Activated T-cell treated with anti-CD3 and anti-CD28 coated beads, Interleukin-2, amount 50 U/mL, for 48 hours (primary cell): ENCODE measurements around the gene DEXI.

ENCODE experiments used
- DNase-seq, 2 experiments: peaks; one replicate each; pipeline ENCODE4 v3.0.0-alpha.2; 2020

The DEXI gene

DNA sequence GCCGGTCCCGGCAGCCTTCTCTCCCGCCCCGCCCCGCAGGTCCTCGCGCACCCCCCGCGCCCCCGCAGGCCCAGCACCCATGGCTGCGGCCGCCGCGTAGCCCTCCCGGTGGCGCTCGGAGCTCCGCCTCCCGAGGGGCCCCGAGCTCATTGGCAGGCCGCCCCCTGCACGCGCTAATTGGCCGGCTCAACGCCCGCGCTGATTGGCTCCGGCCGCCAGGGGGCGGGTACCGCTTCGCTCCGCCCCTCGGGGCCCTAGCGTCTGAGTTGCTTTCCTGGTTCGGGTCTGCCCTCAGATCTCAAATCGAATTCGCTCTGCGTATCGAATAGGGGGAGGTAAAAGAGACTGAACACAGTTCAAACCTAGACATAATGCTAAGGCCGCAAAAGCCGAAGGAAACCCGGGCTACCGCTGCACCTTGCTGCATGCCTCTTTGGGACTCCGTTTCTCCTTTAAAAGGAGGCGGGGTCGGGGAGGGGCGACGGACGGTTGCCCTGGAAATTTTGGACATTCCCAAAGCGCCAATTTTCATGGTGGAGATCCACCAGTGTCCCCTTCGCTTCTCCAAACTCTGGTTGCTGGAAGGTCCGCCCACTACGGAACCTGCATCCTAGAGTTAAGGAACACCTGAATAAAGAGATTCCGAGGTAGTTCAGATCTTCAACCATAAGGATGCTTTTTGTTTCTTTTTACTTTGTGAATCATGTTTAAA is at the start of gene DEXI:
Gene DEXI, minus strand, starts transcription at position 117 of the 712 bp plus-strand sequence. CDS start 463 bp downstream, outside the sequence.
- DNase-seq: peak; percentile 96 to 98

DNA sequence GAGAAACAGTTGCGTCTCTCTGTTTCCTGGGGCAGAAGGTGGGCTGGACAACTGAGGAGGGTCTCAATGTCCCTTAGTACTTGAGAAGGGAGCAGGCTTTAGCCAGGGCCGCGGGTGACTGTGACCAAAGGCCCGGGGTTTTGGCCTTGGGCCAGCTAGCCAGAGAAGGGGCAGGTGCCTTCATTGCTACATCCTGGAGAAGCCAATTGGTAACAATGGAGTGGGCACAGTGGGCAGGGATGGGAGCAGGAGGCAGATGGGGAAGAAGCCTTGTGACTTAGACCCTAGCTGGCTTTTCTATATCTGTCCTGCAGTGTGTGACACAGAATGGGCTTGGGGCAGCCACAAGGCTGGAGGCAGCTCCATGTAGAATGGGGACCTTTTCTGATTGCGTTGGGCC is 48.1 kb upstream of the DEXI start:
- DNase-seq: no peak

DNA sequence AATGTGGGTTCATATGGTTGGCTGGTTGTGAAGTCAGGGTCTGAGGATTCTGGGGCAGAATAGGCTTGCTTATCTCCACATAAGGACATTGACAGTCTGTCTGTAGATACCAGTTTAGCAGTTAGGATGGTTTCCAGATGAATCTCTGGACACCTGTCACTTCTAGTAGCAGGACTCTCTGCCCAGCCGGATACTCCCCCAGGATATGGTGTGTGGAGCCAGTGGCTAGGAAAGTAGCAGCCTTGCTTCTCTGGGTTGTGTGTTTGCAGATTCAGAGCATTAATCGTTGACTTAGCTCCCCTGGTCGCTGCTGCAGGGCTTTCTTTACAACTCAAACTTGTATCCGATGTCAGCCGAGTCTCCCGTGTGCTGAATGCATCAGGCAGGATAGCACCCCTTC is 47.3 kb upstream of the DEXI start:
- DNase-seq: no peak

DNA sequence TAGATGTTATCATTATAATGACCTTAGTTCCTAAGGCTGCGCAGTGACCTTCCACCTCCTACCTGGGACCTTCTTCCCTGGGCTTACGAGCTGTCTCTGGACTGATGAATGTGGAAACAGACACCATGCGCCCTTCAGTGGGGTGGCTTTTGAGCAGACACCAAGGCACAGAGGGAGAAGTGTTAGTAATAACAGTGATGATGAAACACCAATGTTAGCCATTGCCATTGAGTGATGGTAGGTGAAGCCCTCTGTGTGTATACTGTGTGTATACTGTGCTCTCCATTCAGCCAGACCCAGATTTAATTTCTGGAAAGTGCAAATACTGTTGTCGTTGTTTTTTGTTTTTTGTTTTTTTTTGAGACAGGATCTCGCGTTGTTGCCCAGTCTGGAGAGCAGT is 46.6 kb upstream of the DEXI start:
- DNase-seq: no peak

DNA sequence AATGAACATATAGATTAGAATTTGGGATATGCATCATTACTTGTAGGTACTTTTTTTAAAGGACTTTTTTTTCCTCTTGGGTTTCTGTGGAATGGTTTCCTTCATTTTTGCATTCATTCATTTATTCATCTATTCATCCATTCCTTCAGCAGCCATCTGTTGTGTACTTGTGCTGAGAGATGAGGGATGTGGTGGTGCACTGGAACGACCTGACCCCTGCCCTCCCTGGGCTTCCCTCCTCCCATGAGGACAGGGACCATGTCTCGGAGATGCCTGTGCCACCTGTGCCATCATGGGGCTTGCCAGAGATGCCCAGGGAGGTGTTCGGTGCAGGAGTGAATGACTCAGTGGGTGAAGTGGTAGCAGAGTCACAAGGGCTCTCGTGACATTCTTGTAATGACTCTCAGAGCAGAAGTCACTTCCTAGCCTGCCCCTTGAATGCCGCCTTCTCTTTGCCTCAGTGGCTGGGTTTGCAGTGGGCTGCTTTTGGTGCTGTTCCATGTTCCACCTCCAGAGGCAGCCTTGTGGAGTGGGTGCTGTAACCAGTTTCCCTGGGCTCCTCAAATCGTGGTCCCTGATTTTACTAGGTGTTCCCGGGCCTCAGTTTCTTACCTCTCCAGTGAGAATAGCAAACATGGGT is 46.0 kb upstream of the DEXI start:
- DNase-seq: peak; percentile 91

DNA sequence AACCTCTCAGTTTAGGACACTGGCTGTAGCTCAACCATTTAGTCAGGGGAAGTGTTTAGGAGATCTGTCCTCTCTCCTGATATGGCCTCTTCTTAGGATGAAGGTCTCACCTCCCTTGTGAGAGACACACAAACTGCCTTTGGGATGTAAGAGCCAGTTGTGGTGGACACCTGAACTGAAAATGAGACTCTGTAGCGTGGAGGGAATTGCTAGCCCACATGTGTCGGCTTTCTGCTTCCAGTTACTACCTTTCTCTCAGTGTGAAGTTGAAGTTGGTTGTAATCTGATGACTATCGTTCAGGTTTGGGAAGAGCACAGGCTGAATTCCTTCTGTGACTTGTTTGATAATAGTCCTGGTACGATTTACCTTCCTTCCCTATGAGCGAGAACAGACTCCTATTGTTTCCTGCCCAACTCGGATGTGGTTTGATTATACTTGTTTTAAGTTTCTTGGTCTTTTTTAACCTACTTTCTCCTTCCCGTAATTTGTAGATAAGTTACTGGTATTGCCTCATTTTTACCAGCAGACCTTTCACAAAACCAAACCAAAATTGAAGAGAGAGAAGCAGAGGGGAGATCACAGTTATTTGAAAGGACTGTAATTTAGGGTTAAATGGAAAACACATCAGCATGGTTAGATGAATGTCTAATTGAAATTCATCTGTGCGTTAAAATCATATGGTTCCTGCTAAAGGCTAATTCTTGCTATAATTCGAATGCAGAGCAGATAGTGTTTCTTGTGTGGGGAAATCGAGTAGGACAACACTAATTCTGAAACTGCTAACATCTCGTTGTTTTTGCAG is 45.3 kb upstream of the DEXI start:
- DNase-seq: peak in 1 of 2 experiments; percentile 48

DNA sequence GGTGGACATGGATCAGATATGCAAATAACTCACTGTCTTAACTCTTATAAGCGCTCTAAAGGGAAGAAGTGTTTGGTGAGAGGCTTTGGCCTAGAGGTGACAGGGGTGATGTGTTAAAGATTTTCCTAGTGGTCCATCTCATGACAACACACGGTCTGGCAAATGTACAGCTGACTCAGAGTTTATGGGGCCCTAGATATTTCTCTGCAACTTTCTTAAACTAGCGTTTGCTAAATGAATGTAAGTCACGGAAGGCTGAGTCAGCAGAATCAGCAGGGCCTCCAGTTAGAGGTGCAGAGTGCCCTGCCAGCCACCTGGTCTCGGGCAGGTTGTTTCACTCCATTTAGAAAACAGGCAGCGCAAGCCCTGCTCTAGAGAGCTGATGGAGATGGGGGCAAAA is 42.2 kb upstream of the DEXI start:
- DNase-seq: no peak

DNA sequence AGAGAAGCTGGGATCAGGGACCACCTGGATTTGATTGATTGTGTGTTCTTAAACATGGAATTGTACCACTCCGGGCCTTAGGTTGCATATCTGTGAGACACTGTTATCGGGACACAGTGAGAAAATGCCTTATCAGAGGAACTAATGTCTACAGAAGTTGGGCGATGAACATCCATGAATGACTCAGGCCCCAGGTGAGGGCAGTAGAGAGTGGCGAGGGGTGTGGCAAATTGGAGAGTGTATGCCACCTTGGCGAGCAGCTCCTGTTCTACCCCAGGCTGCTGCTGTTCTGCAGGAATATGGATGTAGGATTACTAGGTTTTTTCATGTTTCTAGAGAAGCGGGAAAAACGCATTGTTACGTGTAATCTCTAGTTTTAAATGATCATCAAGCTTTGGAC is 40.9 kb upstream of the DEXI start:
- no peak for DNase-seq

DNA sequence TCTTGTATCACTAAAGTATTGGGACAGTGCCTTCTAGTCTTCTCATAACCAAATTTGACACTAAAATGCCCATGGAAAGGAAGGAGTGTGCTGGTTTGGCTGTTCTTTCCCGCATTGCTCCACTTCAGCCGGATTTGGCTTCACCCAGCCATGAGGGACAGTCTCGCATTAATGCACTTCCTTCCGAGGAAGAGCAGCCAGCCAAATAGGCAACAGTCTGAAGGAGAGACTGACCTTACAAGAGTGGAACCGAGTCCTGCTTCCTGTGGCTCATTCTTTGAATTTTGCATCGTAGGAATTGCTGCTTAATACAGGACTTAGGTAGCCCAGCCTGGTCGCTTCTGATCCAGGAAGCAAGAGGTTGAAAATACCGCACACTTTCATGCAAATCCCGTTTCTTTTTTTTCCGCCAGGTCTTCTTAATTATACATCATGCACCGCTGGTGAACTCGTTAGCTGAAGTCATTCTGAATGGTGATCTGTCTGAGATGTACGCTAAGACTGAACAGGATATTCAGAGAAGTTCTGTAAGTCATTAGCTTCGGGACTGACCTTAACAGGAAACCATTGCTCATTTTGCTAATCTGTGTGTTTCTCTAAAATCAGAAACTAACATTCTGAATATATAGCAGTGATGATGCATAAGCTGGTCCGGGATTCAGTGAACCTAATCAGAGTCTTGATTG is 40.3 kb upstream of the DEXI start:
- no peak for DNase-seq

DNA sequence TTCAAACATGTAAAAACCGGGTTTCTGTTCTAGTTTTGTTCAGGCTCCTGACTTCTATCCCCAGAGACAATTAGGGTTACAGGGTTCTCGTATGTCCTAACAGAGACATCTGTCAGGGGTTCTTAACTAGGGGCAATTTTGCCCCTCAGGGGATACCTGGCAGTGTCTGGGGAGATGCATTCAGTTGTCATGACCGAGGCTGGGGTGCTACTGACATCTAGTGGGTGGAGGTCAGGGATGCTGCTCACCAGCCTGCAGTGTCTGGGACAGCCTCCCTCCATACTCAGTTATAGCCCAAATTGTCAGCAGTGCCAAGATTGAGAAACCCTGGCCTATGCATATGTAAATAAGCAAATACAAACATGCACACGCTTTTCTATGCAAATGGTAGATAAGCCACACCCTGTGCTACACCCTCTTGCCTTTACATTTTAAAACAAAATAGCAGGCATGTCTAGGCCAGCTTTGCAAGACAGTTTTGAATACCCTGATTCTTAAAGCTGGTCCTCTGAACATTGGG is 39.5 kb upstream of the DEXI start:
- DNase-seq: peak; percentile 73 to 78

DNA sequence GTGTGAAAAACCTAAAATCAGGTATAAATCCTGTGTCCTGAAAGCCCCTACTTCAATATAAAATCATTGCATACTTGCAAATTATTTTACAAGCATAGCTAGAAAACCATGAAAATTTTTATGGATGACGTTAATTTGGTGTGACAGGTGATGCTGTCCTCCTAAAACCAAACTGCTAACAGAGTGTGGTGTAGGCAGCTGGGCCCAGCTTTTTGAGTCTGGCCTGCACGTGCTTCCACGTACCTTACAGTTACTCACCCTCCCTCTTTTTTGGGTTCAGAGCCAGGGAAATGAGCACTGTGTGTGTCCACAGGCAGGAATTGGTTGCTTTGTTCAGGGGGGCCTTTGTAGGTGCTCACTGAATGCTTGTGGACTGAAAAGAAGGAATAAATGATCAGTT is 38.5 kb upstream of the DEXI start:
- no peak for DNase-seq

DNA sequence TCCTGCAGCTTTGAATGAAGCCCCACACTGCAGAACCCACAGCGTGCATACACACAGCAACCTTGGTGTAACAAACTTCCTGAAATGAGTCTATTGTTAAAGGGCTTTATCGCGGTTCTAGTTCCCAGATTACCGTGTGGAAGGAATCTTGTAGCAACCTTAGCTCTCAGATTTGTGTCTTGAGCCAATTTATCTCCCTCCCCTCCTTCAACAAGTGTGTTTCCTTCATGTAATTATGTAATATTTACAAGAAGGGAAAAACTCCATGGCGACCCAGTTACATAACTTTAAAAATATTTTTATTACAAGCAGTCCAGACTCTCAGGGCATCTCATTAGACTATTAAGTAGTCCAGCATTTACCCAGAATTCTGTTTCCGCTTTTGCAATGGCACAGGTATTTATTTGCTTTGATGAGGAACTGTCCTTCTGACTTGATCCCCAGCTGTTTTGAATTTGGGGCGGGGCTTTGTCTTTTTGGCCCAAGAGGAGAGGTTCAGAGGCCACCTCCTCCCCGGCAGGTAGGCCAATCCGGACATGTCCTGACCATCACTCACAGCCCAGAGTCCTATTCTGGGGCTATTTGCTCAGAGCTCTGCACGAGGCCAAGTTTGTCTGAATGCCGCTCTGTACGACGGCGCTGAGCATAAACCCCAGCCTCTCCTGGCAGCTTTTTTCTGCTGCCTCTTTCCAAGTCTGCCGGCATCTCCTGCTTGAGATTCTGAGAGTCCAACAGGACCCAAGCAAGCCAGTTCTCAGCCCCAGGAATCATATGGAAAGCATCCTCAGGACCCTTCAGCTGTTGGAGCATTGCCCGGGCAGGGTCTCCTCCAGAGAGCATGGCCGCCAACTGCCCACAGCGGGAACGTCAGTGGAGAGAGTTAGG is 37.7 kb upstream of the DEXI start:
- DNase-seq: no peak

DNA sequence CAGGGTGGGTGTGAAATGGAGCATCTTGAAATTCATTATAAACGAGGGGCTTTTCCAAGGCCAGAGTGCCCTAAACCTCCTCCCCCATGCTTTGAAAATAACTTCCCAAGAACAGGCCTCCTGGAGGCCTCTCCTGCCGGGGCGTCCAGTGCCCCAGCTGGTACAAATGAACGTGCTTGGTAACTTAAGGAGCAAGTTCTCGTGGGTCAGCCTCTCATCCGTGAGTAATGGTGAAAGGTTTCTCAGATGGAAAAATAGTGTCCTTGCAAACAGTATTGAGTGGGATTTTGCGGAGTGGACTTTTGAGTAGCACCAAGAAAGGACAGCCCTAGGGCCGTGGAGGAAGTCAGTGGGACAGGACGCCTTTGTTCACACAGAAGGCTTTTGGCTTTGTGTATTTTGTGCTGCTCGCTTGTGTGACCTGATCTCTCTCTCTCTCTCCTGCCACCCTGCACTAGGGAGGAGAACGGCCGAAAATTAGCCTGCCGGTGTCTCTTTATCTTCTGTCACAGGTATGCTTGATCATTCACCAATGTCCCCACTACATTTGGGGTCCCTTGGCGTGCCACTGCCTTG is 36.7 kb upstream of the DEXI start:
- no peak for DNase-seq

DNA sequence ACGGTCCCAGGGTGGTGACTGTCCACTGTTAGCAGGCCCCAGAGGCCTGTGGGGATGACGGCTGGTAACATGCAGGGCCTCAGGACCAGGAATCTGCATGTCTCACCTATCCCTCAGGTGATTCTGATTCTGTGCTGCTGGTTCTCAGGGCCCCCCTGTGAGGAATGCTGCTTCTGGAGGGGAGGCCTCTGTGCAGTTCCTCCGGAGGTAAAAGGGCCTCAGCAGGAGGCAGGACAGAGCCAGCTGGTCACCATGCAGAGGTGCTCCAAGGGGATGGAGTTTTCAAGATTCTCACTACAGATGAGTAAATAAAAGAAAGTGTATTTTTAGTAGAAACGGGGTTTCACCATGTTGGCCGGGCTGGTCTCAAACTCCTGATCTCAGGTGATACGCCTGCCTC is 35.9 kb upstream of the DEXI start:
- DNase-seq: no peak

DNA sequence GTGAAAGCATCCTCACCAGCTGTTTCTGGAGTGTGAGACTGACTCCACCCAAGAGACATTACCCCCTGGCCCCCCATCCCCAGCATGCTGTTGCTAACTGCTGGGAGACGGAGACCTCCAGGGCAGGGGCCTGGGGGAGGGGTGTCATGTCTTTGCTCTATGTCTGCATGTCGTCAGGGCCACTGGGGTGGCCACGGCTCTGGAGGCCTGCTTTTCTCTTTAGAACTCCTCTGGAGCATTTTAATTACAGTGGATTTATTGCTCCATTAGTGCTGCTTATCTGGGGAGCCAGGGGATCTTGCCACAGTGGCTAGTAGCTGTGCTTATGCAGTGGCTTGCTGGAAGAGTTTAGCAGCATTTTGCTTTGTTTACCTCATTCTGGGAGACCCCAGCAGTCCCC is 34.4 kb upstream of the DEXI start:
- no peak for DNase-seq

DNA sequence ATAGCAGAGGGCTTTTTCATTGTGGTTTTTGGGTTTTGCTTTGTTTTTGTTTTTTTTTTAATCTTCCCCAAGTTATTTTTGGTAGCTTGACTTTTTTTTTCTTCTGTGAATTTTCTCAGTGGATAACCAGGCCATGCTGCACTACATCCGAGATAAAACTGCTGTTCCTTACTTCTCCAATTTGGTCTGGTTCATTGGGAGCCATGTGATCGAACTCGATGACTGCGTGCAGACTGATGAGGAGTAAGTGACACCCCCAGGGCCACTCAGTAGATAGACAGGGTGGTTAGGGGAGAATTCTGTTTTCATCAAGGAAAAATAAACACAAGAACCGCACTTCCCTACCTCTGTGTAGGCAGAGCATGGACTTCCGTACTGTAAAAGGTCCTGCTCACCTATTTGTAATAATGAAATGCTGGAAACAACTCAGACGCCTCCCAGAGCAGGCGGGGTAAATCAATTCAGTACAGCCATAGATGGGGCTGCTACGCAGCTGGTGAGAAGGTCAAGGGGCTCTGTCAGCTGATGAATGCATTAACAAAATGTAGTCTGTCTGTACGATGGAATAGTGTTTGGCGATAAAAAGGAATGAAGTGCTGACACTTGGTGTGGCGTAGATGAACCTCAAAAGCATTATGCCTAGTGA is 30.7 kb upstream of the DEXI start:
- no peak for DNase-seq

DNA sequence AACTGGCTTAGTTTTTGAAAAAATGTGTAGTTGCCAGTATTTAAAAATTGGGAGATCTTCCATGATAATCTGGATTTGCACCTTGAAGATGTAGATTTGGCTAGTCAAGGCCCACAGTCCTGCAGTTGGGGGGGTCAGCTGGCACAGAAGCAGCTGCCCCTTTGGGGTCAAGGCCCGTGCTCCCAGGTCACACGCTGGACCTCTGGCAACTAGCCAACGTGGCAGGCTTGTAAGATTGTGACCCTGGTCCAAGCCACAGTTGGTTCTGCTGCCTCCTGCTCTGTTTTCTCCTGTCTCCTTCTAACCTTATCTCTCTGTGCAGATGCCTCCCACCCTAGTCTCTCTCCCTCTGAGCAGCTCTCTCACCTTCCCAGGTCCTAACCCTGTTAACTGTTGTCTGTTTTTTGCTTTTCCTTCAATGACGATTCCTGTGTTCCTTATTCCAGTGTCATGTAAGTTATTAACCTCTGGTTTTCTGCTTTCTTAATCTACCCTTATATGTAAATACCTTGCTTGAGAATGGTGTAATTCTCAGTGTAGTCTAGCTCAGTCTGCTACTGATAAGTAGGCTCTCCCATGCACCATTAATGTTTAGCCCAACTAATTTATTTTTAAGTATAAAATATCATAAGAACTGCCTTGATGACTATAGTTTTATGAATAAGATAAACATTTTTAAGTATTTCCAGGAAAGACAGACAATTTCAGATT is 30.0 kb upstream of the DEXI start:
- no peak for DNase-seq

DNA sequence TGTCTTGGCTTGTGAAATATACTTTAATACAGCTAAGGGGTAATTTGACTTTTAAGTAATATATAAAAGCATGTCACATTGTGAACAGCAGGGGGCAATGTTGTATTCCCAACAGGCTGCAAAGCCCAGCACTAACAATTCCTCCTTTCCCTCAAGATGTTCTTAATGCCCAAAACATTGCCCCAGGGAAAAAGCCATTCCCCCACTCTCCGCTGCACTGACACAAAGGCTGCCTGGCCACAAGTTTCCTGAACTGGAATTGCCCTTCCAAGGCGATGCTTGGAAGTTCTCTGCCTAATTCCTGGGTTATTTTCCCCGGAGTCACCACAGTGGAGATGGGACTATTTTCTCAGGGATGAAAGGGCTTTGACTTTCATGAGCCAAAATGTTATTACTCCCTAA is 29.3 kb upstream of the DEXI start:
- no peak for DNase-seq

DNA sequence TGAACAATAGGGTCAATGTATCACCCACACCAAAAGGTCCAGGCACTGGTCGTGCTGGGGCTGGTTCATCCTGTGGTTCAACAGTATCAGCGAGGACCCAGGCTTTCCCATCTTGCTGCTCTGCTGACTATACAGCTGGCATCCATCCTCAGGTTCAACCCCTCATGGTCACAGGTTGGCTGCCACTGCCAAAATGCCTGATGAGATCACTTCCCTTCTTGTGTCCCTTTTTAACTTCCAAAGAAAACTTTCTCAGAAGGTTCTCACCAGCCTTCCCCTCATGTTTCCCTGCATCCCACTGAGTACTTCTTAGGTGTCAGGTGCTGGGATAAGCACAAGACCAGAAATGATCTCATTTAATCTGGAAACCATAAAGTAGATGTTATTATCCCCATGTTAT is 27.8 kb upstream of the DEXI start:
- DNase-seq: no peak

DNA sequence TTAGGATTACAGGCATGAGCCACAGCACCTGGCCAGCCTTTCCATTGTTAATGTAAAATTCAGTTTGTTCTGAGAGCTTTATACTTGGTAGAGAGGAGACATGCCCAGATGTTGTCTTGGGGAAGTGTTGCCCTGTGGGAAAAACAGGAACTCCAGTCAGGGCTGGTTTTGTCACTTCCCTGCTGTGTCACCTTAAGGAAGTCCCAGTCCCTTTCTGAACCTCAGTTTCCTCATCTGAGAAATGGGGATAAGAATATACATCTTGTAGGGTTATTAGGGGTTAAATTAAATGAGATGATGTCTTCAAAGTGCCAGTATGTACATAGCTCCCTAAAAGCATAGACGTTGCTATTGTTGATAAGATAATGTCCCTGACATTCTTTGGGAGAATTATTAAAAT is 27.3 kb upstream of the DEXI start:
- DNase-seq: no peak

DNA sequence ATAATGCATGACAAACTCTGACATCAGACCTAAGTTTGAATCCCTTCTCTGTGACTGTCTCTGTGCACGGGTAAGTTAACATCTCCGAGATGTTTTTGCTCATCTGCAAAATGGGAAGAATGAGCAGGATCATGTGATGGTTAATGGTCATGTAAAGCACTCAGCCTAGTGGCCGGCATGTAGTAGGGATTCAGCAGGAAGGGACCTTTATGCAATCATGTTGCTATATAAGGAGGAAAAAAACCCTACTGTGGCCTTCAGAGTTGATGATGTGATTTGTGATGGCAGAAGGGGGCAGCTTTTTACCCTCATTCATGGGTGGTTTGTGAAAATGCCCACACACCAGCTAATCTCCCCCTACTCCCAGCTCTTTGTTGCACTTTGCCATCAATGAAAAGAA is 26.2 kb upstream of the DEXI start:
- DNase-seq: no peak
